ENCODE data around the gene ERP27.

GRCh38 chr12:14959916-14960496, 21.7 kb upstream of the ERP27 start:
- no peak for TF ChIP-seq EZH2 (IDR thresholded peaks at IDR 0.05; ENCODE audit: borderline replicate concordance, low read depth, low read length, severe bottlenecking)
- peak; percentile 10 for TF ChIP-seq POLR2A (IDR thresholded peaks at IDR 0.05; ENCODE audit: low read depth, low read length)
- TF ChIP-seq MYC (IDR thresholded peaks at IDR 0.05; ENCODE audit: low read depth, low read length): no peak
- TF ChIP-seq POLR2AphosphoS5 (IDR thresholded peaks at IDR 0.05; ENCODE audit: insufficient read depth, low read depth, low read length): no peak
- TF ChIP-seq, protein P1, sequence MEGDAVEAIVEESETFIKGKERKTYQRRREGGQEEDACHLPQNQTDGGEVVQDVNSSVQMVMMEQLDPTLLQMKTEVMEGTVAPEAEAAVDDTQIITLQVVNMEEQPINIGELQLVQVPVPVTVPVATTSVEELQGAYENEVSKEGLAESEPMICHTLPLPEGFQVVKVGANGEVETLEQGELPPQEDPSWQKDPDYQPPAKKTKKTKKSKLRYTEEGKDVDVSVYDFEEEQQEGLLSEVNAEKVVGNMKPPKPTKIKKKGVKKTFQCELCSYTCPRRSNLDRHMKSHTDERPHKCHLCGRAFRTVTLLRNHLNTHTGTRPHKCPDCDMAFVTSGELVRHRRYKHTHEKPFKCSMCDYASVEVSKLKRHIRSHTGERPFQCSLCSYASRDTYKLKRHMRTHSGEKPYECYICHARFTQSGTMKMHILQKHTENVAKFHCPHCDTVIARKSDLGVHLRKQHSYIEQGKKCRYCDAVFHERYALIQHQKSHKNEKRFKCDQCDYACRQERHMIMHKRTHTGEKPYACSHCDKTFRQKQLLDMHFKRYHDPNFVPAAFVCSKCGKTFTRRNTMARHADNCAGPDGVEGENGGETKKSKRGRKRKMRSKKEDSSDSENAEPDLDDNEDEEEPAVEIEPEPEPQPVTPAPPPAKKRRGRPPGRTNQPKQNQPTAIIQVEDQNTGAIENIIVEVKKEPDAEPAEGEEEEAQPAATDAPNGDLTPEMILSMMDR (IDR thresholded peaks at IDR 0.05; ENCODE audit: extremely low read depth in 1 of 2, insufficient read depth in 1 of 2, low read depth in 1 of 2, low read length in 2 of 2): no peak
- TF ChIP-seq JUN (IDR thresholded peaks at IDR 0.05; ENCODE audit: borderline replicate concordance, insufficient read depth, insufficient read length, low read depth): no peak
- no peak for TF ChIP-seq GATA2 (IDR thresholded peaks at IDR 0.05; ENCODE audit: insufficient read depth, insufficient read length, low read depth, low read length)
- TF ChIP-seq, protein P2, sequence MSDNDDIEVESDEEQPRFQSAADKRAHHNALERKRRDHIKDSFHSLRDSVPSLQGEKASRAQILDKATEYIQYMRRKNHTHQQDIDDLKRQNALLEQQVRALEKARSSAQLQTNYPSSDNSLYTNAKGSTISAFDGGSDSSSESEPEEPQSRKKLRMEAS (IDR thresholded peaks at IDR 0.05; ENCODE audit: insufficient read depth, insufficient read length): no peak
- TF ChIP-seq FOS (IDR thresholded peaks at IDR 0.05; ENCODE audit: borderline replicate concordance, insufficient read depth, low read length): no peak
